Fibroblast of mammary gland (primary cell): Measurements from ENCODE around the gene MAP1LC3B.

Source experiments
- DNase-seq: peaks from one replicate; pipeline ENCODE4 v3.0.0-alpha.2; 2010; ENCODE audit warnings: low read depth
- H3K4me3 ChIP-seq: 2 replicates; pipeline ENCODE4 v1.5.1; 2011; ENCODE audit warnings: low read depth, mild to moderate bottlenecking, low read length, moderate library complexity; ENCODE audit not compliant: control insufficient read depth
- CTCF ChIP-seq: conservative IDR thresholded peaks from 2 replicates; pipeline ENCODE4 v1.5.1; 2011; ENCODE audit warnings: low read depth, low read length, inconsistent platforms; ENCODE audit not compliant: control insufficient read depth, insufficient read depth

MAP1LC3B gene

GRCh38 chr16:87410968-87411367 lies 18.8 kb downstream of the MAP1LC3B start:
- no peak overlapping the region for H3K4me3 ChIP-seq
- no peak for TF ChIP-seq CTCF
- DNase-seq, result no peak

- no peak for DNase-seq
- no peak overlapping the region for H3K4me3 ChIP-seq
- no peak for TF ChIP-seq CTCF
Observed at GRCh38 chr16:87411375-87412271, 19.5 kb downstream of the MAP1LC3B start.

- TF ChIP-seq CTCF, result no peak
- no peak for DNase-seq
- no peak overlapping the region for H3K4me3 ChIP-seq
Observed at GRCh38 chr16:87412371-87412995, 20.3 kb downstream of the MAP1LC3B start.

GRCh38 chr16:87412996-87413421 lies 20.9 kb downstream of the MAP1LC3B start:
- no peak overlapping the region for H3K4me3 ChIP-seq
- no peak for DNase-seq
- TF ChIP-seq CTCF, result no peak

GRCh38 chr16:87414251-87414680 lies 22.1 kb downstream of the MAP1LC3B start:
- TF ChIP-seq CTCF, result no peak
- no peak for DNase-seq
- no peak overlapping the region for H3K4me3 ChIP-seq

- no peak for TF ChIP-seq CTCF
- H3K4me3 ChIP-seq, result no peak overlapping the region
- DNase-seq, result no peak
Observed at GRCh38 chr16:87415441-87415840, 23.3 kb downstream of the MAP1LC3B start.
